ENCODE data around the gene ZNF512.

The ZNF512 gene

DNA sequence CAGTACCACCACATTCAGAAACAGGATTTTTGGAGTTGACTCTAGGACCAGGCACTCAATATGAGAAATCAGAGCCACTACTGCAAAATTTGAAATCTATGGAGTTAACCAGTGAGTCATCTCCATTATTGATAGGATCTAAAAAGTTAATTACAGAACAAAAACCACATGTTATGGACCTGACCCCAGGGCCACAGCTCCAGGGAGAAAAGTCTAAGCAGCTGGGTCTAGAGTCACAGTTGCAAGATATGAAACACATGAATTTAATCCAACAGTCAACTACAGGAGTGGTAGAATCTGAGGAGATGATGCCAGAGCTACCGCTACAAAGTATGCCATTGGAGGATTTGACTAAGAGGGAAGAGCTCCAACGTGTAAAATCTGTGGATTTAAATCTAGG is 13.4 kb upstream of the ZNF512 start:
- ChIA-PET CTCF (interaction anchor here (1.6 kb wide), 1 partner anchor 17 kb away, joined by 4 read pairs; no protein-coding TSS in a partner anchor), POLR2A (no interaction called here)
- DNase-seq (ENCODE audit: extremely low spot score), result no peak
- TF ChIP-seq, protein P1, sequence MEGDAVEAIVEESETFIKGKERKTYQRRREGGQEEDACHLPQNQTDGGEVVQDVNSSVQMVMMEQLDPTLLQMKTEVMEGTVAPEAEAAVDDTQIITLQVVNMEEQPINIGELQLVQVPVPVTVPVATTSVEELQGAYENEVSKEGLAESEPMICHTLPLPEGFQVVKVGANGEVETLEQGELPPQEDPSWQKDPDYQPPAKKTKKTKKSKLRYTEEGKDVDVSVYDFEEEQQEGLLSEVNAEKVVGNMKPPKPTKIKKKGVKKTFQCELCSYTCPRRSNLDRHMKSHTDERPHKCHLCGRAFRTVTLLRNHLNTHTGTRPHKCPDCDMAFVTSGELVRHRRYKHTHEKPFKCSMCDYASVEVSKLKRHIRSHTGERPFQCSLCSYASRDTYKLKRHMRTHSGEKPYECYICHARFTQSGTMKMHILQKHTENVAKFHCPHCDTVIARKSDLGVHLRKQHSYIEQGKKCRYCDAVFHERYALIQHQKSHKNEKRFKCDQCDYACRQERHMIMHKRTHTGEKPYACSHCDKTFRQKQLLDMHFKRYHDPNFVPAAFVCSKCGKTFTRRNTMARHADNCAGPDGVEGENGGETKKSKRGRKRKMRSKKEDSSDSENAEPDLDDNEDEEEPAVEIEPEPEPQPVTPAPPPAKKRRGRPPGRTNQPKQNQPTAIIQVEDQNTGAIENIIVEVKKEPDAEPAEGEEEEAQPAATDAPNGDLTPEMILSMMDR (IDR thresholded peaks at IDR 0.05; ENCODE audit: control extremely low read depth, extremely low read depth, low read depth, missing control alignments), result no peak

DNA sequence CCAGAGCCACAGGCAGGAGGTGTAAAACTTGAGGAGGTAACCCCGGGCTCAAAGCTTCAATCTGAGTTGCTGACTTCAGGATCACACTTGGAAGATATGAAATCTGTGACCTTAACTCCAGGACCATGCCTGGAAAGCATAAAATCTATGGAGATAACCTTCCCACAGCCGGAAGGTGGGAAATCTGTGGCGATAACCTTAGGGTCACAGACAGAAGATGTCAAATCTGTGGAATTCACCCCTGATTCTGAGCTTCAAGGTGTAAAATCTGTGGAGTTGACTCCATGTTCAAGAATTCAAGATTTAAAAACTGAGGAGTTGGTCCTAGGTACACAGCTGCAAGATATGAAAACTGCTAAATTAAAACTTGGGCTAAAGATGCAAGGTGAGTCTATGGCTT is 11.6 kb upstream of the ZNF512 start:
- TF ChIP-seq, protein P1 (IDR thresholded peaks at IDR 0.05; ENCODE audit: control extremely low read depth, extremely low read depth, low read depth, missing control alignments), result no peak
- ChIA-PET POLR2A (no interaction called here), CTCF (interaction anchor here (1.4 to 1.5 kb wide), 2 partner anchors 8 to 112 kb away, joined by 4 read pairs; no protein-coding TSS in a partner anchor)
- no peak for DNase-seq (ENCODE audit: extremely low spot score)

DNA sequence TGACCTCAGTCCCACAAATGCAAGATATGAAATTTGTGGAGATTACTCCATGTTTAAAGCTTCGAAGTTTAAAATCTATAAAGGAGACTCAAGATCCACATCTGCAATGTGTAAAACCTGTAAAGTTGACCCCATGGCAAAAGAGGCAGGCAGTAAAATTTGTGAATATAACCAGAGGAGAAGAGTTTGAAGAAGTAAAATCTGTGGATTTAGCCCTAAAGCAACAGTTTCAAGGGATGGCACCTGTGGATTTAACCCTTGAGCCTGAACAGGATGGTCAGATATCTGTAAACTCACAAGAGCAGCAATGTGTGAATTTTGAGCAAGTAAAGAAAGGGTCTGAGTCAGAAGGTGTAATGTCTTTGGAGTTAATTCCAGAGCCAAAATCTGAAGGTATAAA is 11.2 kb upstream of the ZNF512 start:
- ChIA-PET POLR2A (no interaction called here), CTCF (interaction anchor here (1.5 to 2.1 kb wide), 2 partner anchors 67 to 112 kb away, joined by 4 read pairs; no protein-coding TSS in a partner anchor)
- DNase-seq (ENCODE audit: extremely low spot score), result no peak
- TF ChIP-seq, protein P1 (IDR thresholded peaks at IDR 0.05; ENCODE audit: control extremely low read depth, extremely low read depth, low read depth, missing control alignments), result no peak

DNA sequence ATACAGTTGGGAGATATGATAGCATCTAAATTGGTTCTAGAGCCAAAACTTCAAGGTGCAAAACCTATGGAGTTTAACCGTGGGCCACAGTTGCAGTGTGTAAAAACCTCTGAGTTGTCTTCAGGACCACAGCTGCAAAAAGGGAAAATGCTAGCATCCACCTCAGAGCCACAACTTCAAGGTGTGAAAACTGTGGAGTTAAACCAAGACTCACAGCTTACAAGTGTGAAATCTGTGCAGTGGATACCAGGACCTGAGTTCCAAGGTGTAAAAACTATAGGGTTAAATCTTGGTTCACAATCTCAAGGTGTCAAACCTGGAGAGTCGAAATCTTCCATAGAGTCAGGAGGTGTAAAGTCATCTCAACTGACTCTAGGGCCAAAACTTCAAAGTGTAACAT is 10.4 kb upstream of the ZNF512 start:
- no peak for DNase-seq (ENCODE audit: extremely low spot score)
- ChIA-PET POLR2A (no interaction called here), CTCF (interaction anchor here (1.5 to 2.4 kb wide), 3 partner anchors 10 to 66 kb away, joined by 3 to 5 read pairs (median 4); no protein-coding TSS in a partner anchor)
- TF ChIP-seq, protein P1 (IDR thresholded peaks at IDR 0.05; ENCODE audit: control extremely low read depth, extremely low read depth, low read depth, missing control alignments), result no peak

DNA sequence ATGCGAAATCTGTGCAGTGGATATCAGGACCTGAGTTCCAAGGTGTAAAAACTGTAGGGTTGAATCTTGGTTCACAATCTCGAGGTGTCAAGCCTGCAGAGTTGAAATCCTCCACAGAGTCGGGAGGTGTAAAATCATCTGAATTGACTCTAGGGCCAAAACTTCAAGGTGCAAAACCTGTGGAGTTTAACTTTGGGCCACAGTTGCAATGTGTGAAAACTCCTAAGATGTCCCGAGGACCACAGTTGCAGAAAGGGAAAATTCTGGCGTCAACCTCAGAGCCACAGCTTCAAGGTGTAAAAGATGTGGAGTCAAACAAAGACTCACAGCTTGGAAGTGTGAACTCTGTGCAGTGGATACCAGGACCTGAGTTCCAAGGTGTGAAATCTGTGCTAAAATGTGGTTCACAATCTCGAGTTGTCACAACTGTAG is 9.8 kb upstream of the ZNF512 start:
- POLR2A ChIA-PET, result no interaction called here
- CTCF ChIA-PET, result interaction anchor here (0.8 to 2.4 kb wide), 5 partner anchors 8 to 102 kb away, joined by 3 to 5 read pairs (median 4); no protein-coding TSS in a partner anchor
- TF ChIP-seq, protein P1 (IDR thresholded peaks at IDR 0.05; ENCODE audit: control extremely low read depth, extremely low read depth, low read depth, missing control alignments), result no peak
- no peak for DNase-seq (ENCODE audit: extremely low spot score)

DNA sequence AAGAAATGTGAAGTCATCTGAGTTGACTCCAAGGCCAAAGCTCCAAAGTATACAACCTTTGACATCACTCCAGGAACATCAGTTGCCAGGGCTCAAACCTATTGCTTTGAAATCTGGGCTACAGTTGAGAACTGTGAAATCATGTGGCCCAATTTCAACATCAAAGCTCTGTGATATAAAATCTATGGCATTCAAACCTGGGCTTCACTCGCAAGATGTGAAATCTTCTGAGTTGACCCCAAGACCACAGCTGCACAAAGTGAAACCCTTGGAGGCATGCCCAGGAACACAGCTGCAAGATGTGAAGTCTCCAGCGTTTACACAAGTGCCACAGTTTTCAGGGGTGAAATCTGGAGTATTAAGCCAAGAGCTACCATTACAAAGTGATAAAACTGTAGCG is 9.4 kb upstream of the ZNF512 start:
- TF ChIP-seq, protein P1 (IDR thresholded peaks at IDR 0.05; ENCODE audit: control extremely low read depth, extremely low read depth, low read depth, missing control alignments), result no peak
- CTCF ChIA-PET, result interaction anchor here (0.8 to 2.4 kb wide), 5 partner anchors 8 to 102 kb away, joined by 3 to 5 read pairs (median 4); no protein-coding TSS in a partner anchor
- no peak for DNase-seq (ENCODE audit: extremely low spot score)
- POLR2A ChIA-PET, result no interaction called here

Measured in GM10248 (cell line).